Fibroblast of lung (primary cell): ENCODE measurements around the gene C1QC. TPM values are rescaled to one million over a fixed set of nuclear protein-coding genes. Genes with fewer than 3 reads are reported as not detected.

ENCODE experiments used
- DNase-seq, 2 donors: peaks; one replicate each; pipeline versions ENCODE4 v3.0.0 to v3.0.0-alpha.2; 2010; ENCODE audit warnings: low read depth in 2 of 2
- H2AFZ ChIP-seq: 2 replicates; pipeline ENCODE4 v1.5.1; 2012; ENCODE audit warnings: low read length, control low read depth, inconsistent platforms
- H3K27ac ChIP-seq: 2 replicates; pipeline ENCODE4 v1.5.1; 2011; ENCODE audit warnings: low read length, control low read depth; ENCODE audit not compliant: insufficient read depth
- H3K27me3 ChIP-seq: 2 replicates; pipeline ENCODE4 v1.5.1; 2011; ENCODE audit warnings: mild to moderate bottlenecking, low read length; ENCODE audit not compliant: control insufficient read depth, insufficient read depth
- H3K36me3 ChIP-seq: 2 replicates; pipeline ENCODE4 v1.5.1; 2011; ENCODE audit warnings: low read length; ENCODE audit not compliant: control insufficient read depth, insufficient read depth
- H3K4me1 ChIP-seq: 2 replicates; pipeline ENCODE4 v1.5.1; 2011; ENCODE audit warnings: low read length; ENCODE audit not compliant: control insufficient read depth, insufficient read depth; ENCODE audit errors: extremely low read depth
- H3K4me2 ChIP-seq: 2 replicates; pipeline ENCODE4 v1.5.1; 2011; ENCODE audit warnings: low read length, control low read depth; ENCODE audit not compliant: insufficient read depth; ENCODE audit errors: extremely low read depth
- H3K4me3 ChIP-seq, 4 experiments: fragments of 200-600 bp in 1 of 4; sonication (generic) in 1 of 4; replicated peaks in 1 of 4; 2 replicates each; pipeline ENCODE4 v1.5.1; 2011 to 2016; ENCODE audit warnings: low read length in 4 of 4, low read depth in 3 of 4, mild to moderate bottlenecking in 3 of 4, control low read depth in 2 of 4, inconsistent platforms in 1 of 4, mixed read lengths in 1 of 4; ENCODE audit not compliant: insufficient read depth in 1 of 4; ENCODE audit errors: control extremely low read depth in 1 of 4
- H3K79me2 ChIP-seq: 2 replicates; pipeline ENCODE4 v1.5.1; 2012; ENCODE audit warnings: mild to moderate bottlenecking, low read length, inconsistent platforms; ENCODE audit not compliant: control insufficient read depth, insufficient read depth
- H3K9ac ChIP-seq: 2 replicates; pipeline ENCODE4 v1.5.1; 2011; ENCODE audit warnings: mild to moderate bottlenecking, low read length, control low read depth; ENCODE audit not compliant: insufficient read depth
- H3K9me3 ChIP-seq: 2 replicates; pipeline ENCODE4 v1.5.1; 2012; ENCODE audit warnings: low read depth, low read length; ENCODE audit not compliant: control insufficient read depth, insufficient read depth
- H4K20me1 ChIP-seq: 2 replicates; pipeline ENCODE4 v1.5.1; 2011; ENCODE audit warnings: low read length; ENCODE audit not compliant: control insufficient read depth, insufficient read depth; ENCODE audit errors: extremely low read depth
- EZH2 ChIP-seq: IDR thresholded peaks from 2 replicates; pipeline ENCODE4 v1.5.1; 2012; ENCODE audit warnings: low read length, control low read depth, mild to moderate bottlenecking; ENCODE audit errors: missing control alignments
- polyA plus RNA-seq, 2 donors: library from polyadenylated mRNA; depleted of rRNA in 1 of 2; stranded (reverse) in 1 of 2; unstranded in 1 of 2; fragments of >200 nt; gene quantifications; 2 replicates each; pipeline ENCODE4 v1.2.1, GENCODE V29; 2011 to 2012; ENCODE audit warnings: missing spikeins in 1 of 2
- total RNA-seq: library from RNA; depleted of rRNA; stranded (reverse); fragments of >200 nt; gene quantifications from 2 replicates; pipeline ENCODE4 v1.2.1, GENCODE V29; 2014
- TF ChIP-seq, protein P1 (sequence below), 2 donors: IDR thresholded peaks in 1 of 2; conservative IDR thresholded peaks in 1 of 2; 1 replicate in 1 of 2; 2 replicates in 1 of 2; pipeline ENCODE4 v1.5.1; 2011 to 2012; ENCODE audit warnings: low read length in 2 of 2, control low read depth in 1 of 2, inconsistent platforms in 1 of 2, low read depth in 1 of 2, mild to moderate bottlenecking in 1 of 2

Gene C1QC
- total and polyA plus RNA-seq, 2 donors (not counting 1 experiment from before 2014, with no cell fraction given): not detected

- H3K9ac ChIP-seq: no peak overlapping the region
- no peak overlapping the region for H3K4me3 ChIP-seq
- no peaks in the 10 kb centered on the region for H3K9me3 ChIP-seq
- no peak overlapping the region for H3K27ac ChIP-seq
- no peaks in the 10 kb centered on the region for H4K20me1 ChIP-seq
- H3K27me3 ChIP-seq: peaks cover 13% of the 10 kb centered on the region
- no peak for DNase-seq
- no peak for TF ChIP-seq EZH2
- TF ChIP-seq, protein P1, sequence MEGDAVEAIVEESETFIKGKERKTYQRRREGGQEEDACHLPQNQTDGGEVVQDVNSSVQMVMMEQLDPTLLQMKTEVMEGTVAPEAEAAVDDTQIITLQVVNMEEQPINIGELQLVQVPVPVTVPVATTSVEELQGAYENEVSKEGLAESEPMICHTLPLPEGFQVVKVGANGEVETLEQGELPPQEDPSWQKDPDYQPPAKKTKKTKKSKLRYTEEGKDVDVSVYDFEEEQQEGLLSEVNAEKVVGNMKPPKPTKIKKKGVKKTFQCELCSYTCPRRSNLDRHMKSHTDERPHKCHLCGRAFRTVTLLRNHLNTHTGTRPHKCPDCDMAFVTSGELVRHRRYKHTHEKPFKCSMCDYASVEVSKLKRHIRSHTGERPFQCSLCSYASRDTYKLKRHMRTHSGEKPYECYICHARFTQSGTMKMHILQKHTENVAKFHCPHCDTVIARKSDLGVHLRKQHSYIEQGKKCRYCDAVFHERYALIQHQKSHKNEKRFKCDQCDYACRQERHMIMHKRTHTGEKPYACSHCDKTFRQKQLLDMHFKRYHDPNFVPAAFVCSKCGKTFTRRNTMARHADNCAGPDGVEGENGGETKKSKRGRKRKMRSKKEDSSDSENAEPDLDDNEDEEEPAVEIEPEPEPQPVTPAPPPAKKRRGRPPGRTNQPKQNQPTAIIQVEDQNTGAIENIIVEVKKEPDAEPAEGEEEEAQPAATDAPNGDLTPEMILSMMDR (conservative IDR thresholded peaks at IDR 0.05 in 1 of 2, IDR thresholded peaks at IDR 0.05 in 1 of 2; ENCODE audit: low read depth in 1 of 2, low read length in 2 of 2): no peak
- H3K36me3 ChIP-seq: no peaks in the 10 kb centered on the region
- no peak overlapping the region for H3K4me2 ChIP-seq
- H3K79me2 ChIP-seq: no peaks in the 10 kb centered on the region
- no peaks in the 10 kb centered on the region for H3K4me1 ChIP-seq
- no peak overlapping the region for H2AFZ ChIP-seq
Measured at GRCh38 chr1:22602060-22602740, 41.2 kb upstream of the C1QC start.

GRCh38 chr1:22606161-22606560 is 37.3 kb upstream of the C1QC start:
- Histone ChIP-seq H3K4me2 (no peak overlapping the region), H3K4me1 (no peaks in the 10 kb centered on the region), H2AFZ (no peak overlapping the region), H3K27ac (no peak overlapping the region), H3K79me2 (no peaks in the 10 kb centered on the region), H3K4me3 (no peak overlapping the region), H3K36me3 (no peaks in the 10 kb centered on the region), H4K20me1 (no peaks in the 10 kb centered on the region), H3K9me3 (no peaks in the 10 kb centered on the region), H3K9ac (no peak overlapping the region), H3K27me3 (peaks cover 7% of the 10 kb centered on the region)
- TF ChIP-seq EZH2: no peak
- TF ChIP-seq, protein P1 (conservative IDR thresholded peaks at IDR 0.05 in 1 of 2, IDR thresholded peaks at IDR 0.05 in 1 of 2; ENCODE audit: low read depth in 1 of 2, low read length in 2 of 2): no peak
- DNase-seq: no peak

GRCh38 chr1:22607154-22607553 is 36.3 kb upstream of the C1QC start:
- Histone ChIP-seq H3K4me2 (no peak overlapping the region), H3K9me3 (no peaks in the 10 kb centered on the region), H2AFZ (no peak overlapping the region), H3K27ac (no peak overlapping the region), H4K20me1 (no peaks in the 10 kb centered on the region), H3K4me1 (no peaks in the 10 kb centered on the region), H3K4me3 (no peak overlapping the region), H3K9ac (no peak overlapping the region), H3K36me3 (no peaks in the 10 kb centered on the region), H3K79me2 (no peaks in the 10 kb centered on the region), H3K27me3 (peaks cover 7% of the 10 kb centered on the region)
- no peak for DNase-seq
- TF ChIP-seq, protein P1 (conservative IDR thresholded peaks at IDR 0.05 in 1 of 2, IDR thresholded peaks at IDR 0.05 in 1 of 2; ENCODE audit: low read depth in 1 of 2, low read length in 2 of 2): no peak
- no peak for TF ChIP-seq EZH2
